DMS153 treated with DMSO at 0.1 percent for 48 hours (cell line): ENCODE data around the gene PSMD11.
A peak's percentile ranks its signal among the peaks of the same experiment; 100 is the strongest.
"Not testable (repeated sequence)": the region's sequence is repeated elsewhere in the genome, so short reads cannot be mapped to it uniquely, and the experiment has no call there.

Experiments
- DNase-seq: peaks from one replicate; lab custom pipeline; 2025; ENCODE audit not compliant: unreplicated experiment; lab: John Stamatoyannopoulos, UW

The PSMD11 gene

DNA sequence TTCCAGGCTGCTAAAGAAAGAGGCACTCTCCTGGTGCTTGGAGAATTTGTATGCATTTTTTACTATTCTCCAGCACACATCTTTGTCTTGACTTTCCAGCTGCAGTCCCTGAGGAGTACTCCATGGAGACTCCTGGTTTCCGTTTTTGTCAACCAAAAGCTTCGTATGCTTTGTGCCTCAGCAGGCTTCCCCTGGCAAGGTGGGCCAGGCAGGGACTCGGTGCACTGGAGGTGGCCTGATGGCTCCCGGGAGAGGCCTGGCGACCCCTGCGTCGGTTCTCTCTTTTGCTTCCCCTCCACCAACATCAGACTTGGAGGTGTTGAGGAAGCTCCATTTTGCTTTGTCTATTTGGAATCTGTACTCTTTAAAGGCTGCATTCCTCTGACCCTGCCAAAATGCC is 66.2 kb downstream of the PSMD11 start:
- DNase-seq = no peak

DNA sequence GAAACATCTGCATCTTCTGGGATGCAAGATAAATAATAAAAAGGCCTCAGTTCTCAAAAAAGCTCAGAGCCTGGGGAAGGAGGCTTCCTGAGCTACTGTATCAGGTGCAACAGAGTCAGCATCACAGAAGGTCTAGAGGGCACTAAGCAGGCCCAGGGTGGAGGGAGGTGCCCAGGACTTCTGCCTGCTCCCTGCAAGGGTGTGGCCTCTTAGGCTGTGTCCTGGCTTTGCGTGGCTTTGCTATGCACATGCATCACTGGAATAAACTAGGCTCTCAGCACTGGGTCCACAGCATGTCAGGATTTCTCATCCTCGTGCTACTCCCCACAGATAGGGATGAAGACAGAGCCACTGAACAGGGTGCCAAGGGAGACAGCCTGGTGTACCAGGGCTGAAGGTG is 68.0 kb downstream of the PSMD11 start:
- no peak for DNase-seq

DNA sequence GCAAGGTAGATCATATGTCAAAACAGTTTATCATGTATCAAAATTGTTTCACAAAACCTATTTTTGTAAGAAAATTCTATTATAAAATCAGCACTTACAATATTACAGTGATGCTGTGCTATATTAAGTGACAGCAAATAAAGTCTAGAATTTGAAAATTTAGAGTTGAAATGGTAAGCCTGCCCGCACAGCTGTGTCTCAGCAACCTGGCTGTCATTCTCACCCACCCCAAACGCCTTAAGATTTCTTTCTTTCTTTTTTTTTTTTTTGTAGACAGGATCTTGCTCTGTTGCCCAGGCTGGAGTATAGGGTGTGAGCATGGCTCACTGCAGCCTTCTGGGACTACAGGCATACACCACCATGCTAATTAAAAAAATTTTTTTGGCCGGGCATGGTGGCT is 69.3 kb downstream of the PSMD11 start:
- no peak for DNase-seq

DNA sequence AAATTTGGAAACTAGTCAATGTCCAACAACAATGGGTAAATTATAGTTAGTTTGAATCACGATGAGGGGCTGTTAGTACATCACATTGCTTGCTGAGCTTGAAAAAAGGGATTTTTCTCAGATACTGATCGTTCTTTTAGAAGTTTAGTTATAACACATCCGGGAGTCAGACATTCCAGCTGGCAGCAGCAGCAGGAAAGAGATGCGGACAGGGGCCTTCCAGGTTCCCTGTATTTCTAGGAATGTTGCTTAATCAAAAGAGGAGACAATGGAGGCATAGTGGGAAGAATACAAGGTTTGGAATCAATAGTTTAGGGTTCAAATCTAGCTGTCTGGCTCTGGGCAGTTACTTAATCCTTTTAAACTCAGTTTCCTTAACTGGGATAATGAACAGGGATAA is 70.3 kb downstream of the PSMD11 start:
- no peak for DNase-seq

DNA sequence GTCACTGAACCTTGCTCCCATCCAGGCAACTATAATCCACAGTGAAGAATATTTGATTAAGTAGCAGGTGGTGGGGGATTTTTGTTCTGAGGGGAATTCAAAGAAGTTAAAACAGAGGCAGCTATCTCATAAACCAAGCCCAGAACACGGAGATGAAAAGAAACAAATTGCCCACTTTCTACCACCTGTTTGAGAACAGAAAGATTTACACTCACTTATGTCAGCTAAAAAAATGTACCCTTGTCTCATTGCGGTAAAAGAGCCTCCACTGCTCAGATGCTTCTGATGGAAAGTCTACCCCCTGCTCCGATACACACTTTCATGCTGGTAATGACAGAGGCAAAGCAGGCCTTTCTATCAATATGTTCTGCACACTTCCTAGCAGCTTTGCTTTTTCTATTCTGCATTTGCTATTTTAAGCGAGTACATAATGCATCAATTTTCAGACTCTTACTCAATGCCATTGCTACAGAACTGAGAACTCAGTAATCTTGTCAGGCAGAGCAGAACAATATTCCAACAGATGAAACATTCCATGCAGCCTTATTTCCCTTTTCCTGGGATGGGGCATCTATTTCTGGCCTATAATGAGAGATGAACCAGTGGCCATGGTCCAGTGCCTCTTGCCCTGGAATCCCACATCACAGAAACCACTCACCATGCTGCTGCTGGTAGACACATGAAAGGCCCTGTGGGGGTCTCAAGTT is 71.5 kb downstream of the PSMD11 start:
- no peak for DNase-seq

DNA sequence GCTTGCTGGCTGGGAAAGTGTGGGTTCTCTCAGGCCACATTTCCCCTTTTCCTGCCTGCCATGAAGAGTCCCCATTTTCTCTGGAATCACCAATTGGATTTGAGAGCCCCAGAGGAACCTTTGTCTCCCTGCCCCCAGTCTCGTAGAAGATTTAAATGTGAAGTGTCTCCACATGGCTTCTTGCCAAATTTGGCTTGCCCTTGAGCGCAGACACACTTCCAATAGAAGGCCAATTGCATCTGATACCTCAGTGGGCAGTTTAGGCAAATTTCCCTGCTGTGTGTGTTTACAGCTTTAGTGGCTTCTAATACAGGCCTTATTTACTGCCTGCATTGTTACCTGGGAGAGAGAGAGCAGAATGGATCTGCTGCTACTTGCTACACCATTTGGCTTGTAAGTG is 72.1 kb downstream of the PSMD11 start:
- DNase-seq = peak; percentile 15

DNA sequence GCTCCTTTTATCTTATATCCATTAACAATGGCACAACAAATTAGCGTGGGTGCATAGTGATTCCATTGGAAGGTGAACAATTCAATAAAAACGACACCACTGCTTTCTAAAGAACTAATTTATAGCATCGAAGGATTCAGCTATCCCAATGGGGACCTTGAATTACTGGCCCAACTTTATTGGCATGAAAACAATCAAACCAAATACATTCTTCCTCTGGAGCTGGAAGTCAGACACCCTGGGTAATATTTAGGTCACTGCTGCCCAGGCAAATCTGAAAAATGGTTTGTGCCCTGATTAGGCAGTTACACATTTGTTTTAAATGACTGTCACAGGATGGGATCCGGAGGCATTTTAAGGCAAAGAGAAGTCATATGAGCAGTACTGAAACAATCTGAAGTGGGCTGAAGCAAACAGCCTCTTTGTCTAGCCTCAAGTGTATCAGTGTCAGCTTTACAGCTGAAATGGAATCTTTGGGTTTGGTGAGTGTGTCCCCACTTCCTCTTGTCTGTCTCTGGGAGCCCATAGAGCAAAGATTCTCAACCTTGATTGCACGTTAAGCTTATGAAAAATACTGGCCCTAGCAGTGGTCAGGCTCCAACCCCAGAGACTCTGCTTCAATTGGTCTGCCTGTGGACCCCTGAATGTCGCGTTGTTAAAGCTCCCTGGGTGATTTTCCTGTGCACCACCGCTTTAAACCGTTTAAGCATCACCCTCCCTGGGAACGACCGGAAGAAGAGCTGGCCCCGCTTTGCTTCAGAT is 72.8 kb downstream of the PSMD11 start:
- DNase-seq = peak; percentile 6

DNA sequence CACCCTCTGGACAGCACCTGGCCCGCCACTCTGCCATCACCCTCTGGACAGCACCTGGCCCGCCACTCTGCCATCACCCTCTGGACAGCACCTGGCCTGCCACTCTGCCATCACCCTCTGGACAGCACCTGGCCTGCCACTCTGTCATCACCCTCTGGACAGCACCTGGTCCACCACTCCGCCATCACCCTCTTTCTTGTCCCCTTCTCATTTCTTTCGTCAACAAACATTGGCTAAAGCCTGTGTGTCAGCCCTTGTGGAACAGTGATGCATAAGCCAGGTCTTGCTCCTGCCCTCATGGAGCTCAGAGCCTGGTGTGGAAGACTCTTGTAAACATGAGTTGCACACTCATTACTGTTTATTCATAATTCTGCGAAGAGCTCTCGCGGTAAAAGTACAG is 73.7 kb downstream of the PSMD11 start:
- DNase-seq = no peak

DNA sequence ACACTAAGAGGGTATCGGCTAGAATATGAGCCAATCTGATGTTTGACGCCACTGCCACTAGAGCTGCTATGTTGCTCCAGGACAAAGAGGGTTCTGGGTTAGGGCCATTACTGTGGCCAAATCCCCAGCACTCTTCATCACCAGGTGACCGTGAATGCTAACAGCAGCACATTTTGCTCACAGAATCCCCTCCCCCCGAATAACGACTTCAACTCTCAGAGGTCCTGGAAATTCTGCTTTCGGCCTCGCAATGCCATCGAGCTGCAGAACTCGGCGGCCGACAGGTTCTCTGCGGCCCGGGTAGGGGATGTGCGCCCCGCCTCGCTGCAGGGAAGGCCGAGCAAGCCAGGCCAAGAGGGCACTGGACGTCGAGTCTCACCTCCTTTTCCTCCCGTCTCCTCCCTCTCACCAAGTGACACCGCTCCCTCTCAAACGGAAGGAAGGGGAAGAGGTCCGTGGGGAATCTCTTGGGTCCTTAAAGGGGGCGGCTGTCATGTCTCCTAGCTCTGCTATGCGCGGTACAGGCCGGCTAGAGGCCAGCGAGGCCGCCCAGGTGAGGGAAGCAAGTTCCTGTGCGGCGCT is 74.4 kb downstream of the PSMD11 start:
- no peak for DNase-seq

DNA sequence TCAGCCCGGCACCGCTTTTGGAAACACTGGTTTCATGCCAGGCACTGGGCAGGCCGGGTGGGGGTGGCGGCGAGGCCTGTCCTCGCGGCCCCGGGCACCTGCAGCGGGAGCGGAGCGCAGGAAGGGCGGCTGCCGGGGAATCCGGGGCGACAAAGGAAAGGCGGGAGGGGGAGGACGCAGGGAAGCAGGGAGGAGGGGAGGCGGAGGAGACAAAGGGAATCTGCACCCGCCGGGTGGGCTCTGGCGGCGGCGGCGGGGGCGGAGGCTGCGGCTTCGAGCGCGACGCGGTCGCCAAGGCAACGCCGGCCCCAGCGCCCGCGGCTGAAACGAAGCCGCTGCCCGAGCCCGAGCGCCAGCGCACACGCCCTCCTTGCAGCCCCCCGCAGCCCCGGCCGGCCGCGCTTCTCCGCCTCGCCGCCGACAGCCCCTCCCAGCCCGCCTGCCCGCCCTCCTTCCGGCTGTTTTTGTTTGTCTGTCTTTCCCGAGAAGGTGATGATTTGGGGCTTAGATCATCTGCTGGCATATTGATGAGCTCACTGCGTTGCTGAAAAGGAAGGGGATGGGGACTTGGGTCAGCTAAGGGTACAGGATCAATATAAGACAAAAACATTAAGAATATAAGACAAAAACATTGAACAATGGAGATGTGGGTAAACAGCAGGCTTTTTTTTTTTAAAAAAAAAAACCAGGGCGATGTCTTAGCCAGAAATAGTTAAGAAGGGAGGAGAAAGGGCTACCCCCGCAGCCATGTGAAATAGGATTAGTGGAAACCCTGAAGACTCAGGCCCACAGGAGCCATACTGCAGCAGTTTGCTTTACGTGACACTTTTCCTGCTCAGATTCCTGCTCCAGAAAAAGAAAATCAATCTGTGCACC is 75.2 kb downstream of the PSMD11 start:
- peak; percentile 35 for DNase-seq

DNA sequence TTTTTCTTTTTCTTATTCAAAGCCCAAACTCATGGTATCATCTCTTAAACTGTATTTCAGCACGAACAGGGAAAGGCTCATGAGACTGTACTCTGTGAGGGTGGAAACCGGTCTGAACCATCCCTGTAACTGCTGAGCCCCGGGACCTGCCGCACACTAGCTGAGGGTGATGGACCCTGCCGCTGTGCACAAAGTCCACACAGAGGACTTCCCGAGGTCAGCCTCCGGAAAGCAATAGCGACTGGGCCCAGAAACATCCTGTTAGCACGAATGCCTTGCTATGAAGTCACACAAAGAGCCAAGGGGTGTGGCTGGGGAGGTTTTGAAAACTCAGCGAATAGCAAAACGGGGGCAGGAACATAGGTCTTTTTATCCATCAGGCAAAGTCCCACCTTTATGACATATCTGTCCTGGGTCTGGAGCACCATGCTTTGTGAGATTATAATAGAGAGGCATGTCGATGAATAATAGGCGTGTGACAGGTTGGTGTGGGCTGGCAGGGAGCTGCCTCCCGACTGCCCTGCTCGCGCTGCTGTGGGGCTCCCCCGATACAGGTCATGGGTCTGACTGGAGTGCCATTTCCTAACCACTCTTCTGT is 75.9 kb downstream of the PSMD11 start:
- peak; percentile 59 for DNase-seq

DNA sequence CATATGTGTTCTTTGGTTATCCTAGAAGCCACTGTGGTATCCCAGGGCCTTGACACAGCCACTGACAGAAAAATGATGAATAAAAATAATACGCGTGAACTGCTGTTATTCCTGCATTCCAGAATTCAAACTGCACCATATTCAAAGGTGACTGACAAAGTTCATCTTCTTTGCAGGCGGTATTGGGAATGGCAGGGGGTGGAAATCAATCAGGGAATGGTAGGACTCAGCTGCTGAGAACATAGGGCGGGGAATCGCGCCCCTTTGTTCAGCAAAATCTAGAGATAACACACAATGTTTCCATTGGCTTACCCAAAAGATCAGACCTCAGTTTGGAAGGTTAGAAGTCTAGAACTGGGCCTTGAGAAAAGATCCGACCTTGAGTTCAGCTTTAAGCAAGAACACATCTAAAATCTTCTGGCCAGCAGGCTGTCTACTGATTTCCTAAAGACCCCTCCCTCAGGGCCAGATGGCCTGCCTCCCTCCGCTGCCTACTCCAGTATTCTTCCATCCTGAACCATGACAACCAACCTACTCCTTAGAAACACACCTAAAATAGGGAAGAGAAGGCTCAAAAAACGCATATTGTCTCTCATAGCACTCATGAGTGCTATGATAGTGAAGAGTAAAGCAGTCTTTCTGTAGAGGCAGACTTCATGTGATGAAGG is 76.6 kb downstream of the PSMD11 start:
- no peak for DNase-seq

DNA sequence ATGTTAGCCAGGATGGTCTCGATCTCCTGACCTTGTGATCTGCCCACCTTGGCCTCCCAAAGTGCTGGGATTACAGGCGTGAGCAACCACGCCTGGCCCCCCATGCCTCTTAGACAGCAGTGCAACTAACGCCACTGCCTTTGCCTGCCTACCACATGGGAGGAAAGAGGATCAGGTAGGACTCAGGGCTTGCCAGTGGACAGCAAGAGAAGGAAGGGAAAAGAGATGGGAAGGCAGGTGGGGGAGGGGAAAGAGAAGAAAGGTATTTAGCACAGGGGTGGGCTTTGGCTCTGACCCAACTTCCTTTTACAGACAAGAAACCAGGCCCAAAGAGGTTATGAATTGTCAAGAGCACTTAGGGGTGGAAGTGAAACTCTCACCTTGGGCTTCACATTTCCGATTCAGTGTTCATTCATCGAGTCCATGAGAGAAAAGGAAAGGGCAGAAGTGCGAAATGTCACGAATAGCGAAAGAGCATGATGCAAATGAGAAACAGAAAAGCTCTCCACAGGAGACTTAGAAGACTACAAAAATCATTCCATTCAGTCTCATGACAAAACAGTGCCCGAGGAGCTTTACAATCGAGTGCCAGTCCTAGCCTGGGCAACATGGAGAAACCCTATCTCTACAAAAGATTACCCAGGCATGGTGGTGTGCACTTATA is 78.8 kb downstream of the PSMD11 start:
- no peak for DNase-seq

DNA sequence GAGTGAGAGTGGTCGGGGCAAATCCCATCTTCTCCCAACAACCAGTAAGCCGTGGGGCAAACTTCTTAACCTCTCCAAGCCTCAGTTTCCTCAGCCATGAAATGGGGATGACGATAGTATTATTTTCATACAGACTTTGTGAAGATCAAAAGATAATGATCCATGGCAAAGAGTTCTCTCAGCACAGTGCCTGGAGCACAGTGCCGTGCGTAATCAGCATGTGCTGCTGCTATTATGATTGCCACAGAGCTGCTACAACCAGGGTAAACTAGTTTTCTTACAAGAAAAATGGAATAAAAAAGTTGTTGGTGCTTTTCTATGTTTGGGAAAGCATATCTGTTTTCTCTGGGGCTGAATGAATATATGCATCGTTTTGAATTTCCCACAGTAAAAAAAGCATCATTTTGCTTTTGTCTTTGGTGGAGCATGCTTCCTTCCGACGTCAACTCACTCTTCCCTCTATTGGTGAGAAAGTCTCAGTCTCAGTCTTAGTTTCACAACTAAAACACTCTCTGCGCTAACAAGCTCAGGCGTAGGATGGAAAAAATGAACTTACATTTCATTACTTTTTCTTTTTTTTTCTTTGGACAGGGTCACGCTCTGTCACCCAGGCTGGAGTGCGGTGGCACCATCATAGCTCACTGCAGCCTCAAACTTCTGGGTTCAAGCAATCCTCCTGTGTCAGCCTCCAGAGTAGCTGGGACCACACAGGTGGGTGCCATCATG is 79.7 kb downstream of the PSMD11 start:
- DNase-seq = no peak

DNA sequence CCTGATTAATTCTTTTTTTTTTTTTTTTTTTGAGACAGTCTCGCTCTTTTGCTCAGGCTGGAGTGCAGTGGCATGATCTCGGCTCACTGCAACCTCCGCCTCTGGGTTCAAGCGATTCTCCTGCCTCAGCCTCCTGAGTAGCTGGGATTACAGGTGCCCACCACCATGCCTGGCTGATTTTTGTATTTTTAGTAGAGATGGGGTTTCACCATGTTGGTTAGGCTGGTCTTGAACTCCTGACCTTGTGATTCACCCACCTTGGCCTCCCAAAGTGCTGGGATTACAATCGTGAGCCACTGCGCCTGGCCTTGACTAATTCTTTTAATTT is 80.2 kb downstream of the PSMD11 start:
- not testable (repeated sequence) for DNase-seq

DNA sequence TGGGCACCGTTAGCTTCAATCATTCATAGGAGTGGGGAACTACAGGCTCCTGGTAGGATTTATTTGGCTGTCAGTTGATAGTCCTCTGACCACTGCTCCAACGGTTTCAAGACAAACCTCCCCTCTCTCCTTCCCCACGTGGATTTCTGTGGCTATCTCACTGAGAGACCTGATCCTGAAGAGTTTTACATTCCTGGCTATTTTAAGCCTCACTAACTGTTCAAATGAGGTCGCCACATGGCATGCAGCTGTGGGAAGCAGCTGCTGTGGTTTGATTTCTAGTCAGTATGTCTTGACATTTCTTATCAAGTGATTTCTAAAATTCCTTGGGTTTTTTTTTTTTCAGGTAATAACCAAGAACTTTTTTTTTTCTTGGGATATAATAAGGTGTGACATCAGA is 80.8 kb downstream of the PSMD11 start:
- no peak for DNase-seq

DNA sequence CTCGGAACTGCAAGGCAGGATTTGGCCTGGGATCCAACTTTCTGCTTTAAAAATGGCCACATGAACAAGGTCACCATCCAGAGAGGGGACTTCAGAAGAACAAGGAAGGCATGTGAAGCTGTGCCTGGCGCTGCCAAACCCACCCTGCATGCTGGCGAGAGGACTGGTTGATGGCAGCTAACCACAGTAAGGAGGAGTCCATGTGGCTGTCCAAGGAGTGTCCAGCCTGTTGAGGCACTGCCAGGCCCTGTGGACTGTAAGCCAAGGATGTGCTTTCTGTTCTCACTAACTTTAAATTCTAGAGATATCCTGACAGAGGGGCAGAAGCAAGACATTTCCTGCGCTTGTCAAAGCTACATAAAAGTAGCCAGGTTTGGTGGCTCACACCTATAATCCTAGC is 82.8 kb downstream of the PSMD11 start:
- no peak for DNase-seq

DNA sequence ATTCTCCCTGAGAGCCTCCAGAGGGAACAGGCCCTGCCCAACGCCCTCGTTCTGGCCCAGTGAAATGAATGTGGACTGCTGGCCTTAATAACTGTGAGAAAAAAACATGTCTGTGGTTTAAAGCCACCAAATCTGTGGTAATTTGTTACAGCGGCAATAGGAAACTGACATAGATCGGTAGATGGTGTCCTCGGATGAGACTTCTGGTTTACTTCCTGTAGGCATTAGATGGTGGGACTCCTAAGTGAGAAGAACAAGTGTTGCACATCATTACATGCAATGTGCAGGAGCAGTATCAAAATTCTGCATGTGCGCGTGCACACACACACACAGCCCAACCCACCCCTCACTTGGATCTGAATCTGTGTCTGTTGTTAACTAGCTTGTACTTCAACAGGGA is 84.5 kb downstream of the PSMD11 start:
- no peak for DNase-seq

DNA sequence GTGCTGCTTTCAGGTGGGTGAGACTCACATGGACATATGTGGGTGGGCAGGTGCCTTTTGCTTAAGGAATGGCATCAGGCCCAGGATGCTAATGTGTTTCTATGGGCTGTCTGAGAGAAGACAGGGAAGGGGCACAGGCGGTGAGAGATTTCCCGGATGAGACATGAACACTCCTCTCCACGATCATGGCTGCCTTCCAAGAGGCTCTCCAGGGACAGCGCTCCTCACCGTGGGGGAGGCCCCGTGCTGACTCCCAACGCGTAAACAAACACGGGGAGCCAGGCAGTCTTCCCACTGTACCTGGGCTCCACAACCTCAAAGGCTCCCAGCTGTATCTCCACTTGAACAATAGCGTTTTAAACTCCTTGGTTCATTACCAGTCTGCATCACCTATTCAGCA is 85.3 kb downstream of the PSMD11 start:
- DNase-seq = peak; percentile 54
